H9 (cell line): ENCODE measurements around the gene STPG1. TPM values are rescaled to one million over a fixed set of nuclear protein-coding genes. Genes with fewer than 3 reads are reported as not detected.

Source experiments
- DNase-seq: peaks from one replicate; pipeline ENCODE4 v3.0.0-alpha.2; 2017
- H2AFZ ChIP-seq: one replicate; pipeline ENCODE4 v1.6.1; 2013; ENCODE audit warnings: mild to moderate bottlenecking, low read length, control low read depth, moderate library complexity
- H2AK5ac ChIP-seq: 2 replicates; pipeline ENCODE4 v1.6.1; 2013; ENCODE audit warnings: low read length, control low read depth, mixed read lengths; ENCODE audit not compliant: insufficient read length
- H2BK120ac ChIP-seq: one replicate; pipeline ENCODE4 v1.6.1; 2013; ENCODE audit warnings: low read depth, mild to moderate bottlenecking, low read length, control low read depth, inconsistent platforms; ENCODE audit not compliant: poor library complexity, severe bottlenecking
- H2BK12ac ChIP-seq: 2 replicates; pipeline ENCODE4 v1.6.1; 2013; ENCODE audit warnings: low read length, control low read depth, mixed read lengths, low read depth; ENCODE audit not compliant: insufficient read length
- H2BK15ac ChIP-seq: 2 replicates; pipeline ENCODE4 v1.6.1; 2013; ENCODE audit warnings: low read depth, low read length, control low read depth
- H2BK20ac ChIP-seq: one replicate; pipeline ENCODE4 v1.6.1; 2013; ENCODE audit warnings: low read depth, mild to moderate bottlenecking, low read length, control low read depth, inconsistent platforms; ENCODE audit not compliant: poor library complexity, severe bottlenecking
- H2BK5ac ChIP-seq: 2 replicates; pipeline ENCODE4 v1.6.1; 2013; ENCODE audit warnings: low read length, control low read depth, mixed read lengths; ENCODE audit not compliant: insufficient read length
- H3K14ac ChIP-seq: 2 replicates; pipeline ENCODE4 v1.6.1; 2013; ENCODE audit warnings: low read length, control low read depth; ENCODE audit not compliant: insufficient read depth
- H3K18ac ChIP-seq: 2 replicates; pipeline ENCODE4 v1.6.1; 2013; ENCODE audit warnings: low read depth, mild to moderate bottlenecking, mixed read lengths, low read length, control low read depth; ENCODE audit not compliant: insufficient read length
- H3K23ac ChIP-seq: 2 replicates; pipeline ENCODE4 v1.6.1; 2013; ENCODE audit warnings: low read length, control low read depth, mixed read lengths, low read depth; ENCODE audit not compliant: insufficient read length
- H3K23me2 ChIP-seq: 2 replicates; pipeline ENCODE4 v1.6.1; 2013; ENCODE audit warnings: low read depth, mild to moderate bottlenecking, mixed read lengths, low read length, control low read depth; ENCODE audit not compliant: insufficient read length, poor library complexity, severe bottlenecking
- H3K27ac ChIP-seq: 2 replicates; pipeline ENCODE4 v1.5.1; 2013; ENCODE audit warnings: low read length, control low read depth, mixed read lengths, low read depth; ENCODE audit not compliant: insufficient read length
- H3K27me3 ChIP-seq: 2 replicates; pipeline ENCODE4 v1.6.1; 2013; ENCODE audit warnings: low read length, control low read depth, inconsistent platforms; ENCODE audit not compliant: insufficient read depth
- H3K4ac ChIP-seq: 2 replicates; pipeline ENCODE4 v1.6.1; 2013; ENCODE audit warnings: low read depth, mild to moderate bottlenecking, control low read depth, inconsistent platforms, low read length, moderate library complexity
- H3K4me1 ChIP-seq: 2 replicates; pipeline ENCODE4 v1.6.1; 2013; ENCODE audit warnings: low read length, control low read depth, inconsistent platforms; ENCODE audit not compliant: insufficient read depth
- H3K4me2 ChIP-seq: 2 replicates; pipeline ENCODE4 v1.6.1; 2013; ENCODE audit warnings: low read length, control low read depth, mixed read lengths; ENCODE audit not compliant: insufficient read length, insufficient read depth
- H3K56ac ChIP-seq: 2 replicates; pipeline ENCODE4 v1.6.1; 2013; ENCODE audit warnings: low read depth, mild to moderate bottlenecking, mixed read lengths, low read length, control low read depth; ENCODE audit not compliant: insufficient read length
- H3K79me1 ChIP-seq: 2 replicates; pipeline ENCODE4 v1.6.1; 2013; ENCODE audit warnings: low read depth, mild to moderate bottlenecking, moderate library complexity, low read length, control low read depth, inconsistent platforms; ENCODE audit not compliant: insufficient read depth, poor library complexity, severe bottlenecking
- H3K79me2 ChIP-seq: 2 replicates; pipeline ENCODE4 v1.6.1; 2013; ENCODE audit warnings: low read length, control low read depth, inconsistent platforms; ENCODE audit not compliant: insufficient read depth
- H3K9ac ChIP-seq: 2 replicates; pipeline ENCODE4 v1.6.1; 2013; ENCODE audit warnings: low read length, control low read depth, mixed read lengths; ENCODE audit not compliant: insufficient read length; ENCODE audit errors: extremely low read depth
- H3K9me3 ChIP-seq: one replicate; pipeline ENCODE4 v1.6.1; 2013; ENCODE audit warnings: low read depth, low read length, inconsistent platforms; ENCODE audit not compliant: control insufficient read depth
- H3T11ph ChIP-seq: one replicate; pipeline ENCODE4 v1.6.1; 2013; ENCODE audit warnings: mild to moderate bottlenecking, low read length, control low read depth, inconsistent platforms
- H4K20me1 ChIP-seq: one replicate; pipeline ENCODE4 v1.6.1; 2013; ENCODE audit not compliant: control insufficient read depth, insufficient read length, insufficient read depth
- H4K5ac ChIP-seq: 2 replicates; pipeline ENCODE4 v1.6.1; 2013; ENCODE audit warnings: low read depth, mild to moderate bottlenecking, mixed read lengths, low read length, control low read depth; ENCODE audit not compliant: insufficient read length
- H4K8ac ChIP-seq: replicated peaks from 2 replicates; pipeline ENCODE4 v1.6.1; 2013; ENCODE audit warnings: low read length, control low read depth, mixed read lengths, low read depth; ENCODE audit not compliant: insufficient read length
- H4K91ac ChIP-seq: 2 replicates; pipeline ENCODE4 v1.6.1; 2013; ENCODE audit warnings: low read depth, mild to moderate bottlenecking, moderate library complexity, mixed read lengths, low read length, control low read depth; ENCODE audit not compliant: insufficient read length
- H3K27ac Mint-ChIP-seq, 3 experiments: 2 replicates in 2 of 3; 3 replicates in 1 of 3; pipeline ENCODE4 v1.8.0; 2020 to 2021; ENCODE audit warnings: mixed read lengths in 3 of 3, mild to moderate bottlenecking in 1 of 3, moderate library complexity in 1 of 3
- H3K27me3 Mint-ChIP-seq: 2 replicates; pipeline ENCODE4 v1.8.0; 2021; ENCODE audit warnings: low read depth, mild to moderate bottlenecking, moderate library complexity, mixed read lengths
- H3K36me3 Mint-ChIP-seq, 3 experiments: 2 replicates in 2 of 3; 3 replicates in 1 of 3; pipeline ENCODE4 v1.8.0; 2020 to 2021; ENCODE audit warnings: low read depth in 3 of 3, mixed read lengths in 3 of 3; ENCODE audit not compliant: insufficient read depth in 1 of 3
- H3K4me1 Mint-ChIP-seq, 2 experiments: 2 replicates each; pipeline ENCODE4 v1.8.0; 2020; ENCODE audit warnings: mixed read lengths in 2 of 2
- H3K4me3 Mint-ChIP-seq, 2 experiments: 2 replicates in 1 of 2; 3 replicates in 1 of 2; pipeline ENCODE4 v1.8.0; 2020 to 2021; ENCODE audit warnings: mild to moderate bottlenecking in 2 of 2, mixed read lengths in 2 of 2, moderate library complexity in 1 of 2
- H3K9me3 Mint-ChIP-seq, 2 experiments: 2 replicates in 1 of 2; 3 replicates in 1 of 2; pipeline ENCODE4 v1.8.0; 2020; ENCODE audit warnings: mild to moderate bottlenecking in 2 of 2, mixed read lengths in 2 of 2, moderate library complexity in 1 of 2
- WGBS: extraction: QIAGEN DNeasy Blood & Tissue Kit; methylation state at CpG from one replicate; pipeline ENCODE4 v1.1.7; 2013; ENCODE audit warnings: missing lambda C conversion rate, low lambda C conversion rate, mixed read lengths; ENCODE audit not compliant: insufficient read length; ENCODE audit errors: extremely low coverage; 5-methylcytosine and 5-hydroxymethylcytosine counted together
- total RNA-seq: library from RNA; stranded (reverse); gene quantifications from 2 replicates; pipeline ENCODE4 v1.2.1, GENCODE V29; 2021
- TF ChIP-seq, protein P1 (sequence below): fragments of 200-600 bp; sonication (generic); conservative IDR thresholded peaks from 3 replicates; pipeline ENCODE4 v1.8.0; 2021; ENCODE audit warnings: antibody characterized with exemption, mild to moderate bottlenecking

The STPG1 gene
- total RNA-seq, 1 experiment from 2014 or later = 8.3 TPM

GRCh38 chr1:24361811-24362210 lies 51.8 kb downstream of the STPG1 start:
- no peaks in the 10 kb centered on the region for H3K9me3 Mint-ChIP-seq
- Histone ChIP-seq H3K14ac (no peak overlapping the region), H3K79me2 (no peaks in the 10 kb centered on the region), H3K79me1 (no peaks in the 10 kb centered on the region), H2AK5ac (no peak overlapping the region), H2BK120ac (no peak overlapping the region), H3K9ac (no peak overlapping the region), H3K18ac (no peak overlapping the region), H4K20me1 (no peaks in the 10 kb centered on the region), H3K4me1 (no peaks in the 10 kb centered on the region), H3K4ac (no peak overlapping the region), H3K27me3 (no peaks in the 10 kb centered on the region), H3K9me3 (no peaks in the 10 kb centered on the region), H4K5ac (no peak overlapping the region), H3K23ac (no peak overlapping the region), H3T11ph (no peak overlapping the region), H2AFZ (no peak overlapping the region), H2BK20ac (no peak overlapping the region), H4K8ac (no peak overlapping the region), H2BK15ac (no peak overlapping the region), H3K4me2 (no peak overlapping the region), H4K91ac (no peak overlapping the region), H2BK5ac (no peak overlapping the region), H2BK12ac (no peak overlapping the region), H3K27ac (no peak overlapping the region), H3K56ac (no peak overlapping the region), H3K23me2 (no peaks in the 10 kb centered on the region)
- no peaks in the 10 kb centered on the region for H3K27me3 Mint-ChIP-seq
- WGBS = no CpG with 5 or more reads among the region's 3 CpGs
- no peak overlapping the region for H3K4me3 Mint-ChIP-seq
- DNase-seq = no peak
- H3K4me1 Mint-ChIP-seq = peaks cover 12 to 20% of the 10 kb centered on the region in 2 experiments
- no peak overlapping the region for H3K27ac Mint-ChIP-seq
- TF ChIP-seq, protein P1, sequence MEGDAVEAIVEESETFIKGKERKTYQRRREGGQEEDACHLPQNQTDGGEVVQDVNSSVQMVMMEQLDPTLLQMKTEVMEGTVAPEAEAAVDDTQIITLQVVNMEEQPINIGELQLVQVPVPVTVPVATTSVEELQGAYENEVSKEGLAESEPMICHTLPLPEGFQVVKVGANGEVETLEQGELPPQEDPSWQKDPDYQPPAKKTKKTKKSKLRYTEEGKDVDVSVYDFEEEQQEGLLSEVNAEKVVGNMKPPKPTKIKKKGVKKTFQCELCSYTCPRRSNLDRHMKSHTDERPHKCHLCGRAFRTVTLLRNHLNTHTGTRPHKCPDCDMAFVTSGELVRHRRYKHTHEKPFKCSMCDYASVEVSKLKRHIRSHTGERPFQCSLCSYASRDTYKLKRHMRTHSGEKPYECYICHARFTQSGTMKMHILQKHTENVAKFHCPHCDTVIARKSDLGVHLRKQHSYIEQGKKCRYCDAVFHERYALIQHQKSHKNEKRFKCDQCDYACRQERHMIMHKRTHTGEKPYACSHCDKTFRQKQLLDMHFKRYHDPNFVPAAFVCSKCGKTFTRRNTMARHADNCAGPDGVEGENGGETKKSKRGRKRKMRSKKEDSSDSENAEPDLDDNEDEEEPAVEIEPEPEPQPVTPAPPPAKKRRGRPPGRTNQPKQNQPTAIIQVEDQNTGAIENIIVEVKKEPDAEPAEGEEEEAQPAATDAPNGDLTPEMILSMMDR = no peak
- H3K36me3 Mint-ChIP-seq = peaks cover 3 to 9% (median 8%) of the 10 kb centered on the region in 3 experiments; a peak in 5 of 7 replicates
